Kidney epithelial cell (primary cell): ENCODE results near the gene MPRIP. TPM values are rescaled to one million over a fixed set of nuclear protein-coding genes. Genes with fewer than 3 reads are reported as not detected.

ENCODE experiments used
- DNase-seq: peaks from one replicate; pipeline ENCODE4 v3.0.0-alpha.2; 2010; ENCODE audit warnings: low read depth
- H3K27me3 ChIP-seq: 2 replicates; pipeline ENCODE4 v1.6.0; 2011; ENCODE audit warnings: low read length; ENCODE audit not compliant: control insufficient read depth, insufficient read depth
- H3K36me3 ChIP-seq: 2 replicates; pipeline ENCODE4 v1.5.1; 2011; ENCODE audit warnings: low read length; ENCODE audit not compliant: control insufficient read depth, insufficient read depth
- H3K4me3 ChIP-seq: 2 replicates; pipeline ENCODE4 v1.5.1; 2011; ENCODE audit warnings: low read depth, mild to moderate bottlenecking, control low read depth, low read length
- CTCF ChIP-seq: IDR thresholded peaks from 2 replicates; pipeline ENCODE4 v1.5.1; 2011; ENCODE audit warnings: mild to moderate bottlenecking, moderate library complexity, low read length, control low read depth, inconsistent platforms; ENCODE audit not compliant: insufficient read depth, poor library complexity, severe bottlenecking
- total RNA-seq: library from RNA; depleted of rRNA; stranded (reverse); fragments of >200 nt; gene quantifications from 2 replicates; pipeline ENCODE4 v1.2.3, GENCODE V29; 2015

MPRIP gene
- total RNA-seq, 1 donor from 2014 or later, result 99.6 TPM

GRCh38 chr17:17033466-17033865 is 8.8 kb upstream of the MPRIP start:
- H3K27me3 ChIP-seq, result no peaks in the 10 kb centered on the region
- DNase-seq, result no peak
- H3K4me3 ChIP-seq, result no peak overlapping the region
- TF ChIP-seq CTCF, result no peak
- no peaks in the 10 kb centered on the region for H3K36me3 ChIP-seq

GRCh38 chr17:17034026-17034425 is 8.2 kb upstream of the MPRIP start:
- DNase-seq, result no peak
- Histone ChIP-seq H3K36me3 (no peaks in the 10 kb centered on the region), H3K27me3 (no peaks in the 10 kb centered on the region), H3K4me3 (no peak overlapping the region)
- no peak for TF ChIP-seq CTCF

- Histone ChIP-seq H3K4me3 (no peak overlapping the region), H3K36me3 (no peaks in the 10 kb centered on the region), H3K27me3 (no peaks in the 10 kb centered on the region)
- TF ChIP-seq CTCF, result no peak
- DNase-seq, result no peak
Measured at GRCh38 chr17:17034496-17035075, 7.7 kb upstream of the MPRIP start.

- no peaks in the 10 kb centered on the region for H3K27me3 ChIP-seq
- no peaks in the 10 kb centered on the region for H3K36me3 ChIP-seq
- no peak overlapping the region for H3K4me3 ChIP-seq
- DNase-seq, result no peak
- no peak for TF ChIP-seq CTCF
Measured at GRCh38 chr17:17035490-17035889, 6.8 kb upstream of the MPRIP start.

GRCh38 chr17:17035920-17036523 is 6.2 kb upstream of the MPRIP start:
- TF ChIP-seq CTCF, result no peak

GRCh38 chr17:17036524-17036998 is 5.7 kb upstream of the MPRIP start:
- no peaks in the 10 kb centered on the region for H3K27me3 ChIP-seq
- no peak for TF ChIP-seq CTCF
- H3K36me3 ChIP-seq, result no peaks in the 10 kb centered on the region
- DNase-seq, result no peak
- no peak overlapping the region for H3K4me3 ChIP-seq

More at GRCh38 chr17:17035920-17036523, 6.2 kb upstream of the MPRIP start:
- Histone ChIP-seq H3K27me3 (no peaks in the 10 kb centered on the region), H3K4me3 (no peak overlapping the region), H3K36me3 (no peaks in the 10 kb centered on the region)
- no peak for DNase-seq
